Thyroid gland (tissue), 4 donors: ENCODE results near the gene SOX10. TPM values are rescaled to one million over a fixed set of nuclear protein-coding genes. Genes with fewer than 3 reads are reported as not detected.

ENCODE experiments used
- DNase-seq, 2 donors: peaks; one replicate each; pipeline ENCODE4 v3.0.0-alpha.2; 2019
- H3K27ac ChIP-seq, 3 donors: fragments of 200-600 bp; sonication (generic); 1 replicate in 2 of 3; 2 replicates in 1 of 3; pipeline ENCODE4 v1.5.1; 2016 to 2019; ENCODE audit warnings: mild to moderate bottlenecking in 1 of 3, moderate library complexity in 1 of 3
- H3K27me3 ChIP-seq: fragments of 200-600 bp; sonication (generic); one replicate; pipeline ENCODE4 v1.5.1; 2019
- H3K36me3 ChIP-seq, 2 donors: fragments of 200-600 bp; sonication (generic); one replicate each; pipeline ENCODE4 v1.5.1; 2016 to 2019
- H3K4me1 ChIP-seq, 2 donors: fragments of 200-600 bp; sonication (generic); one replicate each; pipeline ENCODE4 v1.5.1; 2017 to 2019
- H3K4me3 ChIP-seq, 3 donors: fragments of 200-600 bp; sonication (generic); replicated peaks in 1 of 3; 1 replicate in 2 of 3; 2 replicates in 1 of 3; pipeline ENCODE4 v1.5.1; 2016; ENCODE audit warnings: mild to moderate bottlenecking in 1 of 3
- H3K9me3 ChIP-seq: fragments of 200-600 bp; sonication (generic); one replicate; pipeline ENCODE4 v1.5.1; 2017
- POLR2A ChIP-seq, 2 donors: fragments of 450-650 bp; IDR thresholded peaks; one replicate each; pipeline ENCODE4 v1.6.1; 2017; ENCODE audit warnings: antibody characterized with exemption in 2 of 2, mild to moderate bottlenecking in 2 of 2, moderate library complexity in 1 of 2
- WGBS, 2 donors: methylation state at CpG; one replicate each; pipeline ENCODE4 v1.1.5; 2017; 5-methylcytosine and 5-hydroxymethylcytosine counted together
- intact Hi-C: fragments of 100-400 bp; cut with DNase I; formaldehyde crosslinking; loops from one replicate; pipeline ENCODE4 v1.15.1; 2023
- total RNA-seq, 4 donors: library from RNA; depleted of rRNA; stranded (reverse); fragments of >200 nt; gene quantifications; one replicate each; pipeline ENCODE4 v1.2.3, GENCODE V29; 2016
- TF ChIP-seq, protein P1 (sequence below), 6 experiments: fragments of 200-600 bp in 3 of 6; fragments of 450-650 bp in 3 of 6; sonication (generic) in 3 of 6; IDR thresholded peaks; one replicate each; pipeline ENCODE4 v1.5.1; 2016 to 2019; ENCODE audit warnings: antibody characterized with exemption in 6 of 6, mild to moderate bottlenecking in 2 of 6, inconsistent platforms in 1 of 6, moderate library complexity in 1 of 6

The SOX10 gene
- total RNA-seq, 4 donors from 2014 or later, result 0.34 TPM; not detected in 3

DNA sequence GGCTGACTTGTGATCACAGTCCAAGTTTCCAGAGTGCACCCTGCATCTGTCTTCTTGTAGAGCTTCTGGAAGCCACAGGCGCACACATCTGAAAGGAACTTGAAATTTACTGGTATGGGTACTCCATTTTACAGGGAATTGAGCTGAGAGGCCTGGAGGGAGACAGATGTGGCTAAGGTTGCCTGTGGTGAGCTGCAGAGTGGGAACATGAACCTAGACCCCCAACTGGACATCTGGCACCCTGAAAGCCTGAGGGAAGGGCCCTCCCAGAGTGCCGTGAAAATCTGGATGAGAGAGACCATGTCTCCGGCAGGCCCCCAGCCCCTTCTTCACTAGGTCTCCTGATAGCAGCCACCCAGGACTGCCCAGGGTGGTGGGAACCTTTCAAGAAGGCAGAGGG, 22.6 kb upstream of the SOX10 start:
- TF ChIP-seq, protein P1, sequence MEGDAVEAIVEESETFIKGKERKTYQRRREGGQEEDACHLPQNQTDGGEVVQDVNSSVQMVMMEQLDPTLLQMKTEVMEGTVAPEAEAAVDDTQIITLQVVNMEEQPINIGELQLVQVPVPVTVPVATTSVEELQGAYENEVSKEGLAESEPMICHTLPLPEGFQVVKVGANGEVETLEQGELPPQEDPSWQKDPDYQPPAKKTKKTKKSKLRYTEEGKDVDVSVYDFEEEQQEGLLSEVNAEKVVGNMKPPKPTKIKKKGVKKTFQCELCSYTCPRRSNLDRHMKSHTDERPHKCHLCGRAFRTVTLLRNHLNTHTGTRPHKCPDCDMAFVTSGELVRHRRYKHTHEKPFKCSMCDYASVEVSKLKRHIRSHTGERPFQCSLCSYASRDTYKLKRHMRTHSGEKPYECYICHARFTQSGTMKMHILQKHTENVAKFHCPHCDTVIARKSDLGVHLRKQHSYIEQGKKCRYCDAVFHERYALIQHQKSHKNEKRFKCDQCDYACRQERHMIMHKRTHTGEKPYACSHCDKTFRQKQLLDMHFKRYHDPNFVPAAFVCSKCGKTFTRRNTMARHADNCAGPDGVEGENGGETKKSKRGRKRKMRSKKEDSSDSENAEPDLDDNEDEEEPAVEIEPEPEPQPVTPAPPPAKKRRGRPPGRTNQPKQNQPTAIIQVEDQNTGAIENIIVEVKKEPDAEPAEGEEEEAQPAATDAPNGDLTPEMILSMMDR (IDR thresholded peaks at IDR 0.05), result no peak
- no peak for TF ChIP-seq POLR2A (IDR thresholded peaks at IDR 0.05)
- Histone ChIP-seq H3K4me3 (no peak overlapping the region), H3K9me3 (no peaks in the 10 kb centered on the region), H3K4me1 (no peaks in the 10 kb centered on the region), H3K27me3 (no peaks in the 10 kb centered on the region), H3K27ac (no peak overlapping the region), H3K36me3 (no peaks in the 10 kb centered on the region)
- intact Hi-C loops, result no loop called here
- WGBS, 2 donors, result 92 to 100% methylated on average over 1 to 3 of the region's 3 CpGs
- no peak for DNase-seq

DNA sequence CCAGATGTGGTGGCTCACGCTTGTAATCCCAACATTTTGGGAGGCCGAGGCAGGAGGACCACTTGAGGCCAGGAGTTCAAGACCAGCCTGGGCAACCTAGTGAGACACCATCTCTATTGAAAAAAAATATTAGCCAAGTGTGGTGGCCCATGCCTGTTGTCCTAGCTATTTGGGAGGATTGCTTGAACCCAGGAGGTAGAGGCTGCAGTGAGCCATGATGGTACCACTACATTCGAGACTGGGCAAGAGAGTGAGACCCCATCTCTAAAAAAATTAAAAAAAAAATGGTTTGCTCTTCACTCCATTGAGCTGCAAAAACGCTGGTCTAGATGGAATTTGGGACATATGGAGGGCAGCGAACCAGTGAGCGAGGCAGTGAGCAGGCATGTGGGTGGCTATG, 21.6 kb upstream of the SOX10 start:
- Histone ChIP-seq H3K27me3 (no peaks in the 10 kb centered on the region), H3K4me3 (no peak overlapping the region), H3K27ac (no peak overlapping the region), H3K4me1 (no peaks in the 10 kb centered on the region), H3K36me3 (no peaks in the 10 kb centered on the region), H3K9me3 (no peaks in the 10 kb centered on the region)
- 88 to 91% methylated on average over 6 of the region's 6 CpGs for WGBS, 2 donors
- TF ChIP-seq POLR2A (IDR thresholded peaks at IDR 0.05), result no peak
- TF ChIP-seq, protein P1 (IDR thresholded peaks at IDR 0.05), result no peak
- intact Hi-C loops, result no loop called here
- DNase-seq, result no peak

DNA sequence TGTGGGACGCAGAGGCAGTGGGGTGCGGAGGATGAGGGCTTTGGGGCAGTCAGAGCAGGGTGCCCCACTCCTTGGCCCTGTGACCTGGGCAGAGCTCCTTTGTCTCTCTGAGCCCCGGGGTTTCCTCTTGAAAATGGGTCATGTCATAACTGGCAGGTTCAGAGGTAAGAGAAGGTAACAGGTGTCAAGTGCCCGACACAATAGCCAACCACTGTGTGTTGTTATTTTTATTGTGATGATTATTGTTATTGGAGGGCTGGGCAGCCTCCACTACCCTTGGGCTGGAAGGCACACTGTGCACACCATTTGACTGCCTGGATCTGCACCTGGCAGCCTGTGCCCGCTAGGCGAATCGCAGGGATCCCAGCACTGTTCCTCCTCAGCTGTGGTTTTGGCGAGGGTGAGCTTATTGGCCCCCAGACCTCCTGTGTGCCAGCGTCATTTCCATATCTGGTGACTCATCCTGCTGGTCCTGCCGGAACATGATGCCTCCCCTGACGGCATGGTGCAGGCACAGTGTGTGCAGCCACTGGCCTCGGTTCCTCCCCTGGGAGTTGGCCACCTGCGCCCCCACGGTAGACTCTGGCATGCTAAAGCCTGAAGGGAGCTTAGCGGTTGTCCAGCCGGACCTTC, 15.4 kb upstream of the SOX10 start:
- no peak overlapping the region for H3K4me3 ChIP-seq
- H3K4me1 ChIP-seq, result no peaks in the 10 kb centered on the region
- DNase-seq, result no peak
- 86 to 92% methylated on average over 10 to 13 of the region's 16 CpGs for WGBS, 2 donors
- no peaks in the 10 kb centered on the region for H3K9me3 ChIP-seq
- no peak overlapping the region for H3K27ac ChIP-seq
- no peaks in the 10 kb centered on the region for H3K27me3 ChIP-seq
- TF ChIP-seq POLR2A (IDR thresholded peaks at IDR 0.05), result no peak
- TF ChIP-seq, protein P1 (IDR thresholded peaks at IDR 0.05), result no peak
- intact Hi-C loops, result no loop called here
- H3K36me3 ChIP-seq, result no peaks in the 10 kb centered on the region

DNA sequence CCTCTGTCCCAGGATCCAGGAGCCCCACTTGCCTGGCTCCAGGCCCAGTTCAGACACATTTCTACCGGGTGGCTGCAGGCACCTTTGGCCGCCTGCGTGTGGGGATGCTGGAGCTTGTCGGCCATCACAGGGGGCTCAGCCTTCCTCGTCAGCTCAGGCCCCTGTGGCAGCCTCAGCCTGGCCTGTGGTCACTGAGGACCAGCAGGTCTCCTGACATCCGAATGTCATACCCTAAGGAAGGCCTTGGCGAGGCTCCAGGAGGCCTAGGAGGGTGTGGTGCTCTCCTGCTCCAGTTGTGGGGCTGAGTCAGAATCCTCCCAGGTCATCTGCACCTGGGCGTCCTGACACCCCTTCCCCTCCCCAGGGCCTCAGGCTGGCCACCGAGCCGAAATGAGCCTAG, 14.9 kb upstream of the SOX10 start:
- intact Hi-C loops, result no loop called here
- H3K4me3 ChIP-seq, result no peak overlapping the region
- H3K27ac ChIP-seq, result no peak overlapping the region
- DNase-seq, result no peak
- no peaks in the 10 kb centered on the region for H3K9me3 ChIP-seq
- no peaks in the 10 kb centered on the region for H3K27me3 ChIP-seq
- H3K4me1 ChIP-seq, result no peaks in the 10 kb centered on the region
- WGBS, 2 donors, result 85 to 87% methylated on average over 3 to 7 of the region's 10 CpGs
- TF ChIP-seq POLR2A (IDR thresholded peaks at IDR 0.05), result no peak
- TF ChIP-seq, protein P1 (IDR thresholded peaks at IDR 0.05), result no peak
- H3K36me3 ChIP-seq, result no peaks in the 10 kb centered on the region

DNA sequence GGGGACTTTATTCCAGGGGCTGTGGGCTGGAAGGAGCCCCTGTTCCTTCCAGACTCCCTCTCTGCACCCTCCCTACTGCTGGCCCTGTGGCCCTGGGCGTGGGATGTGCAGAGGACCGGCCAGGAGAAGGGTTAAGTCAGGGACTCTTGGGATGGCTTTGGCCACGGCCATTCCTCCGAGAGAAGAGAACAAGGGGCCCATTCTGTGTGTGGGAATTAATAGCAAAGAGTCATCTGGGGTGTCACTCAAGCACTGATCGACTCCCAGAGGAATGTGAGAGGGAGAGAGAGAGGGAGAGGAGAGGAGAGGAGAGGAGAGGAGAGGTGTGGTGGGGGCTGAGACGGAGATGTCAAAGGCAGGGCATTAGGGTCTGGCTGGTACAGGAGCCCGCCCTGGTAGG, 14.2 kb upstream of the SOX10 start:
- Histone ChIP-seq H3K4me3 (no peak overlapping the region), H3K27ac (no peak overlapping the region), H3K36me3 (no peaks in the 10 kb centered on the region), H3K4me1 (no peaks in the 10 kb centered on the region), H3K9me3 (no peaks in the 10 kb centered on the region), H3K27me3 (no peaks in the 10 kb centered on the region)
- no peak for TF ChIP-seq POLR2A (IDR thresholded peaks at IDR 0.05)
- TF ChIP-seq, protein P1 (IDR thresholded peaks at IDR 0.05), result no peak
- intact Hi-C loops, result no loop called here
- DNase-seq, result no peak
- 69 to 71% methylated on average over 7 of the region's 7 CpGs for WGBS, 2 donors
